SK-N-SH treated with all-trans-retinoic acid at 6 μM for 48 hours (cell line): ENCODE measurements around the gene IMMP2L.

Experiments used
- BACH2 ChIP-seq: fragments of 250-450 bp; sonication (Bioruptor Pico); IDR thresholded peaks from 2 replicates; pipeline ENCODE4 v1.9.0; 2021; ENCODE audit warnings: mild to moderate bottlenecking, borderline replicate concordance
- CSRNP3 ChIP-seq: fragments of 250-450 bp; sonication (Bioruptor Pico); IDR thresholded peaks from 2 replicates; pipeline ENCODE4 v1.5.1; 2021; ENCODE audit warnings: mild to moderate bottlenecking, moderate library complexity
- OSR1 ChIP-seq: fragments of 250-450 bp; sonication (Bioruptor Pico); IDR thresholded peaks from 2 replicates; pipeline ENCODE4 v1.8.0; 2022; ENCODE audit warnings: moderate library complexity, mild to moderate bottlenecking, inconsistent platforms
- PATZ1 ChIP-seq: fragments of 250-450 bp; sonication (Bioruptor Pico); IDR thresholded peaks from 2 replicates; pipeline ENCODE4 v1.8.0; 2020; ENCODE audit warnings: mild to moderate bottlenecking, moderate library complexity, borderline replicate concordance
- POU6F1 ChIP-seq: fragments of 250-450 bp; sonication (Bioruptor Pico); IDR thresholded peaks from 2 replicates; pipeline ENCODE4 v1.8.0; 2021; ENCODE audit warnings: low read depth, mild to moderate bottlenecking, moderate library complexity, borderline replicate concordance
- SNAI2 ChIP-seq: fragments of 250-450 bp; sonication (Bioruptor Pico); IDR thresholded peaks from 2 replicates; pipeline ENCODE4 v1.5.0; 2020; ENCODE audit warnings: mild to moderate bottlenecking, moderate library complexity
- TCF4 ChIP-seq: fragments of 250-450 bp; sonication (Bioruptor Pico); IDR thresholded peaks from 2 replicates; pipeline ENCODE4 v1.8.0; 2021; ENCODE audit warnings: mild to moderate bottlenecking, moderate library complexity, borderline replicate concordance
- TSHZ2 ChIP-seq: fragments of 250-450 bp; sonication (Bioruptor Pico); IDR thresholded peaks from 2 replicates; pipeline ENCODE4 v1.5.0; 2020; ENCODE audit warnings: mild to moderate bottlenecking, moderate library complexity
- ZC3H10 ChIP-seq: fragments of 250-450 bp; sonication (Bioruptor Pico); IDR thresholded peaks from 2 replicates; pipeline ENCODE4 v1.5.1; 2021; ENCODE audit warnings: mild to moderate bottlenecking, moderate library complexity
- ZFP3 ChIP-seq: fragments of 250-450 bp; sonication (Bioruptor Pico); IDR thresholded peaks from 2 replicates; pipeline ENCODE4 v1.5.0; 2020; ENCODE audit warnings: mild to moderate bottlenecking, moderate library complexity
- ZFP30 ChIP-seq: fragments of 450-650 bp; formaldehyde crosslinking; IDR thresholded peaks from 2 replicates; pipeline ENCODE4 v1.5.0; 2022; ENCODE audit warnings: mild to moderate bottlenecking, moderate library complexity
- ZNF565 ChIP-seq: fragments of 450-650 bp; formaldehyde crosslinking; conservative IDR thresholded peaks from 2 replicates; pipeline ENCODE4 v1.5.0; 2020; ENCODE audit warnings: low read depth, mild to moderate bottlenecking, moderate library complexity

GRCh38 chr7:111393011-111393754 lies 169.1 kb downstream of the IMMP2L start:
- no peak for TF ChIP-seq TCF4 (CRISPR knock-in tag)
- no peak for TF ChIP-seq OSR1
- no peak for TF ChIP-seq TSHZ2
- no peak for TF ChIP-seq CSRNP3 (CRISPR knock-in tag)
- no peak for TF ChIP-seq ZNF565 (CRISPR knock-in tag)
- no peak for TF ChIP-seq ZFP30 (CRISPR knock-in tag)
- TF ChIP-seq PATZ1, result no peak
- no peak for TF ChIP-seq ZFP3 (CRISPR knock-in tag)
- TF ChIP-seq POU6F1, result no peak
- no peak for TF ChIP-seq SNAI2
- no peak for TF ChIP-seq BACH2 (CRISPR knock-in tag)
- no peak for TF ChIP-seq ZC3H10 (CRISPR knock-in tag)
